Measurements from ENCODE around the gene AP1G2.

GRCh38 chr14:23608454-23608853, 40.9 kb upstream of the AP1G2 start:
- no peak for TF ChIP-seq CHD2 (IDR thresholded peaks at IDR 0.05; ENCODE audit: low read length, partially characterized antibody)
- no peak for TF ChIP-seq FOSL2 (IDR thresholded peaks at IDR 0.05; ENCODE audit: borderline replicate concordance, low read depth)
- TF ChIP-seq, protein P1, sequence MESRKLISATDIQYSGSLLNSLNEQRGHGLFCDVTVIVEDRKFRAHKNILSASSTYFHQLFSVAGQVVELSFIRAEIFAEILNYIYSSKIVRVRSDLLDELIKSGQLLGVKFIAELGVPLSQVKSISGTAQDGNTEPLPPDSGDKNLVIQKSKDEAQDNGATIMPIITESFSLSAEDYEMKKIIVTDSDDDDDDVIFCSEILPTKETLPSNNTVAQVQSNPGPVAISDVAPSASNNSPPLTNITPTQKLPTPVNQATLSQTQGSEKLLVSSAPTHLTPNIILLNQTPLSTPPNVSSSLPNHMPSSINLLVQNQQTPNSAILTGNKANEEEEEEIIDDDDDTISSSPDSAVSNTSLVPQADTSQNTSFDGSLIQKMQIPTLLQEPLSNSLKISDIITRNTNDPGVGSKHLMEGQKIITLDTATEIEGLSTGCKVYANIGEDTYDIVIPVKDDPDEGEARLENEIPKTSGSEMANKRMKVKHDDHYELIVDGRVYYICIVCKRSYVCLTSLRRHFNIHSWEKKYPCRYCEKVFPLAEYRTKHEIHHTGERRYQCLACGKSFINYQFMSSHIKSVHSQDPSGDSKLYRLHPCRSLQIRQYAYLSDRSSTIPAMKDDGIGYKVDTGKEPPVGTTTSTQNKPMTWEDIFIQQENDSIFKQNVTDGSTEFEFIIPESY (IDR thresholded peaks at IDR 0.05; ENCODE audit: borderline replicate concordance, low read depth): no peak
- TF ChIP-seq SMC3 (IDR thresholded peaks at IDR 0.05; ENCODE audit: low read depth, low read length): no peak
- TF ChIP-seq CTCF (IDR thresholded peaks at IDR 0.05): no peak
- TF ChIP-seq RAD21 (IDR thresholded peaks at IDR 0.05; ENCODE audit: low read length): no peak
- no peak for TF ChIP-seq YY1 (IDR thresholded peaks at IDR 0.05; ENCODE audit: low read depth)
- no peak for TF ChIP-seq EP300 (IDR thresholded peaks at IDR 0.05; ENCODE audit: borderline replicate concordance in 1 of 2, low read depth in 1 of 2, low read length in 1 of 2)
- TF ChIP-seq TAF1 (IDR thresholded peaks at IDR 0.05; ENCODE audit: borderline replicate concordance, low read depth, low read length): no peak
- no peak for TF ChIP-seq EZH2phosphoT487 (IDR thresholded peaks at IDR 0.05; ENCODE audit: borderline replicate concordance, low read depth)
- TF ChIP-seq, protein P2, sequence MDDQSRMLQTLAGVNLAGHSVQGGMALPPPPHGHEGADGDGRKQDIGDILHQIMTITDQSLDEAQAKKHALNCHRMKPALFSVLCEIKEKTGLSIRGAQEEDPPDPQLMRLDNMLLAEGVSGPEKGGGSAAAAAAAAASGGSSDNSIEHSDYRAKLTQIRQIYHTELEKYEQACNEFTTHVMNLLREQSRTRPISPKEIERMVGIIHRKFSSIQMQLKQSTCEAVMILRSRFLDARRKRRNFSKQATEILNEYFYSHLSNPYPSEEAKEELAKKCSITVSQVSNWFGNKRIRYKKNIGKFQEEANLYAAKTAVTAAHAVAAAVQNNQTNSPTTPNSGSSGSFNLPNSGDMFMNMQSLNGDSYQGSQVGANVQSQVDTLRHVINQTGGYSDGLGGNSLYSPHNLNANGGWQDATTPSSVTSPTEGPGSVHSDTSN (IDR thresholded peaks at IDR 0.05): no peak
- TF ChIP-seq NRF1 (IDR thresholded peaks at IDR 0.05; ENCODE audit: low read depth, low read length): no peak
